ENCODE data around the gene NT5DC2.
A peak's percentile ranks its signal among the peaks of the same experiment; 100 is the strongest.

The NT5DC2 gene

DNA sequence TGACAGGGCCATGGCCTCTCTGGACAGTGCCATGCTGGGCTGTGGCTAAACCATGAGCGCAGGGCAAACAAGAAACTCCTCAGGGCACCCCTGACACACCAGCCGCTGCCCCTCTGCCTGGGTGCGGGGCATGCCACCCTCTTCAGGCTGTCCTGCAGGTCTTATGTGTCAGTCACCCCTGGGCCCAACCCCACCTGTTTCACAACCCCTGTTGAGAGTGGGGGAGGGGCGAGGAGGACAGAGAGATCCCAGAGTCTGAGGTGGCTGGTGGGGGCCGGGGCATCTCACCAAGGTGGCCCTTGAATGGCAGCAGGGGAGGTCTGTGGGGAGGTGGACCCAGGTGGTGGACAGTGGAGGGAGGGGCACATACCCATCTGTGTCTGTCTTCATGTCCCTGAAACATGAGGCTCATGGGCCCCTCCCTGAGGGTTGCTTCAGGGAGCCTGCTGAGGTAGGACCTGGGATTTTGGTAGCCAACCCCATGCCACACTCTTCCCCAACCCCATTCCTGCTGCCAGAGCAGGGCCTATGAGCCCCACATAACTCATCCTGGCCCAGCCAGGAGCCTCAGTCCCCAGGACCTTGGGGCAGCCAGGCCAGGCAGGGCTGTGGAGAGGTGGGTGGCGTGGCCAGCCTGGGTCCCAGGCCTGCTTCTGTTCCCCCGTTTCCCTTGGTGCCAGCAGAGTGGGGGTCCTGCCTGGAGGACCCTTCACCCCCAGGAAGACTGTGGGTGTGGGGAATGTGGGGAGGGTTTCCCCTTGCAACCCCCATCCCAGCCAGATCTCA, 40.2 kb downstream of the NT5DC2 start:
- ChIA-PET CTCF (interaction anchor here (5.8 to 6.1 kb wide), 2 partner anchors 21 to 23 kb away, joined by 43 to 65 read pairs; no protein-coding TSS in a partner anchor), POLR2A (no interaction called here)
- Histone ChIP-seq H3K9me3 (ENCODE audit: control extremely low read depth in 1 of 5, control insufficient read depth in 4 of 5, insufficient read depth in 2 of 5, low read depth in 1 of 5, low read length in 4 of 5) (no peaks in the 10 kb centered on the region), H3K36me3 (ENCODE audit: control insufficient read depth in 4 of 4, insufficient read depth in 4 of 4, low read length in 3 of 4) (peaks cover 10 to 51% (median 23%) of the 10 kb centered on the region in 4 experiments), H3K4me3 (ENCODE audit: control insufficient read depth in 1 of 7, extremely low read depth in 1 of 7, insufficient read depth in 4 of 7, low read depth in 2 of 7, low read length in 6 of 7) (no peak overlapping the region), H3K27me3 (replicated peaks in 2 of 5; ENCODE audit: control insufficient read depth in 4 of 5, insufficient read depth in 5 of 5, low read length in 4 of 5) (no peaks in the 10 kb centered on the region), H3K4me1 (ENCODE audit: control extremely low read depth in 1 of 4, control insufficient read depth in 4 of 4, insufficient read depth in 4 of 4, low read length in 3 of 4) (peaks cover 5 to 94% (median 78%) of the 10 kb centered on the region in 4 experiments), H3K27ac (ENCODE audit: insufficient read depth in 1 of 2, low read depth in 1 of 2, low read length in 2 of 2, poor library complexity in 1 of 2, severe bottlenecking in 2 of 2) (no peak overlapping the region)
- DNase-seq, result no peak
- 96% methylated on average over 4 of the region's 7 CpGs for WGBS (ENCODE audit: insufficient coverage)

DNA sequence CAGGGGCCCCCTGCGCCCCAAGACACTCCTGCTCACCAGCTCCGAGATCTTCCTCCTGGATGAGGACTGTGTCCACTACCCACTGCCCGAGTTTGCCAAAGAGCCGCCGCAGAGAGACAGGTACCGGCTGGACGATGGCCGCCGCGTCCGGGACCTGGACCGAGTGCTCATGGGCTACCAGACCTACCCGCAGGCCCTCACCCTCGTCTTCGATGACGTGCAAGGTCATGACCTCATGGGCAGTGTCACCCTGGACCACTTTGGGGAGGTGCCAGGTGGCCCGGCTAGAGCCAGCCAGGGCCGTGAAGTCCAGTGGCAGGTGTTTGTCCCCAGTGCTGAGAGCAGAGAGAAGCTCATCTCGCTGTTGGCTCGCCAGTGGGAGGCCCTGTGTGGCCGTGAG, 41.6 kb downstream of the NT5DC2 start:
- Histone ChIP-seq H3K9me3 (ENCODE audit: control extremely low read depth in 1 of 5, control insufficient read depth in 4 of 5, insufficient read depth in 2 of 5, low read depth in 1 of 5, low read length in 4 of 5) (no peaks in the 10 kb centered on the region), H3K4me3 (ENCODE audit: control insufficient read depth in 1 of 7, extremely low read depth in 1 of 7, insufficient read depth in 4 of 7, low read depth in 2 of 7, low read length in 6 of 7) (no peak overlapping the region), H3K27ac (ENCODE audit: insufficient read depth in 1 of 2, low read depth in 1 of 2, low read length in 2 of 2, poor library complexity in 1 of 2, severe bottlenecking in 2 of 2) (no peak overlapping the region), H3K36me3 (ENCODE audit: control insufficient read depth in 4 of 4, insufficient read depth in 4 of 4, low read length in 3 of 4) (peaks cover 12 to 64% (median 31%) of the 10 kb centered on the region in 4 experiments), H3K4me1 (ENCODE audit: control extremely low read depth in 1 of 4, control insufficient read depth in 4 of 4, insufficient read depth in 4 of 4, low read length in 3 of 4) (peaks cover 0 to 80% (median 66%) of the 10 kb centered on the region in 4 experiments), H3K27me3 (replicated peaks in 2 of 5; ENCODE audit: control insufficient read depth in 4 of 5, insufficient read depth in 5 of 5, low read length in 4 of 5) (no peaks in the 10 kb centered on the region)
- CTCF ChIA-PET, result interaction anchor here (1.8 to 6.1 kb wide), 2 partner anchors 9 to 20 kb away, joined by 5 to 65 read pairs; no protein-coding TSS in a partner anchor
- 96% methylated on average over 20 of the region's 21 CpGs for WGBS (ENCODE audit: insufficient coverage)
- POLR2A ChIA-PET, result no interaction called here
- DNase-seq, result no peak

DNA sequence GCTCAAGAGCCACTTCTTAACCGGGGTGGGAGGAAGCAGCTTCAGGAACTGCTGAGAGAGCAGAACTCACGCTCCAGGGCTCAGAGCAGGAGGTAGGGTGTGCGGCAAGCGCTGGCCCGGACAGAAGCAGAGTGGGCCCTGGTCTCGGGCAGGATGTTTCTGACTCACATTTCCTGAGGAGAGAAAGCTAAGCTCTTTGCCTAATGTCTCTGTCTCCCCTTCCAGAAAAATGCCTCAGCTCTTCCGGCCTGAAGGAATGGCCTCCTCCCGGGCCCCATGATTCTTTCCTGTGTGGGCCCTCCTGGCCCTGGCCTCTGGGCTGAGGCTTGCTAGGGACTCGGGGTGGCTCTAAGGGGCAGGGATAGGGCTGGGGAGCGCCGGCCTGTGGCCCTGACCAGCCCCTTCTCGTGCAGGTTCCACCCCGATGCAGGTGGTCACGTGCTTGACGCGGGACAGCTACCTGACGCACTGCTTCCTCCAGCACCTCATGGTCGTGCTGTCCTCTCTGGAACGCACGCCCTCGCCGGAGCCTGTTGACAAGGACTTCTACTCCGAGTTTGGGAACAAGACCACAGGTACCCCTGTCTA, 42.6 kb downstream of the NT5DC2 start:
- peak; percentile 36 to 74 (median 69) for DNase-seq
- no peaks in the 10 kb centered on the region for H3K9me3 ChIP-seq (ENCODE audit: control extremely low read depth in 1 of 5, control insufficient read depth in 4 of 5, insufficient read depth in 2 of 5, low read depth in 1 of 5, low read length in 4 of 5)
- no peak overlapping the region for H3K27ac ChIP-seq (ENCODE audit: insufficient read depth in 1 of 2, low read depth in 1 of 2, low read length in 2 of 2, poor library complexity in 1 of 2, severe bottlenecking in 2 of 2)
- CTCF ChIA-PET, result interaction anchor here (0.9 to 6.1 kb wide), 7 partner anchors 8 to 79 kb away, joined by 3 to 65 read pairs (median 4); partner anchors contain the start of gene UQCC5
- no peaks in the 10 kb centered on the region for H3K27me3 ChIP-seq (replicated peaks in 2 of 5; ENCODE audit: control insufficient read depth in 4 of 5, insufficient read depth in 5 of 5, low read length in 4 of 5)
- peak overlapping the region in 2 of 7 experiments; percentile 2 to 6 for H3K4me3 ChIP-seq (ENCODE audit: control insufficient read depth in 1 of 7, extremely low read depth in 1 of 7, insufficient read depth in 4 of 7, low read depth in 2 of 7, low read length in 6 of 7)
- H3K36me3 ChIP-seq (ENCODE audit: control insufficient read depth in 4 of 4, insufficient read depth in 4 of 4, low read length in 3 of 4), result peaks cover 13 to 65% (median 39%) of the 10 kb centered on the region in 4 experiments
- POLR2A ChIA-PET, result interaction anchor here (0.6 to 1.7 kb wide), 4 partner anchors 8 to 218 kb away, joined by 3 to 7 read pairs (median 4); no protein-coding TSS in a partner anchor
- WGBS (ENCODE audit: insufficient coverage), result 35% methylated on average over 18 of the region's 23 CpGs
- peaks cover 0 to 70% (median 57%) of the 10 kb centered on the region in 4 experiments for H3K4me1 ChIP-seq (ENCODE audit: control extremely low read depth in 1 of 4, control insufficient read depth in 4 of 4, insufficient read depth in 4 of 4, low read length in 3 of 4)

DNA sequence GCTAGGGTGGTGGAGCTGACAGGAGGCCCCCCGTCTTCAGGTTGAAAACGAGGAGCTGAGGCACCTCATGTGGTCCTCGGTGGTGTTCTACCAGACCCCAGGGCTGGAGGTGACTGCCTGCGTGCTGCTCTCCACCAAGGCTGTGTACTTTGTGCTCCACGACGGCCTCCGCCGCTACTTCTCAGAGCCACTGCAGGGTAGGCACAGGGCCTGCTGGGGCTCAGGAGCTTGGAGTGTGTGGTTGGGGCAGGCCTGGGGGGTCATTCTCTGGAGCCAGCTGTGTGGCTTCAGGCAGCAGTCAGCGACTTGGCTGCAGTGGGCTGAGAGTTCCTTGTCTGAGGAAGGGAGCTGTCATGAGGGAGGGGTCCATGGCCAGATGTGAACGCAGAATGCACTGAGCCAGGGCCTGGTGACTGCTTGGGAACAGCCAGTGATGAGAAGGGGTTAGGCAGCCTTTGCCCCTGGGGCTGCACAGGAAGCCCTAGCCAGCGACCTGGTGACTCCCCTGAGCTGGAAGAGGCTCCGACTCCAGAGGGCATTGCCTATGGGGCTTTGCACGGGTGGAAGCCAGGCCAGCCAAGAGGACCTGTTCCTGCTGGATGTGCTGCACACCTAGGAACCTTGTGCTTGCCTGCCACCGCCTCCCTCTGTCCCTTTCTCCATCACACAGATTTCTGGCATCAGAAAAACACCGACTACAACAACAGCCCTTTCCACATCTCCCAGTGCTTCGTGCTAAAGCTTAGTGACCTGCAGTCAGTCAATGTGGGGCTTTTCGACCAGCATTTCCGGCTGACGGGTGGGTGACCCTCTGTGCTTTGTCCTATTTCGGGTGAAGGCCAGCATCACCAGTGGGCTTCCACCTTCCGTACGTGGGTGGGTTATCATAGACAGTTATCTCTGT, 43.4 kb downstream of the NT5DC2 start:
- Histone ChIP-seq H3K27ac (ENCODE audit: insufficient read depth in 1 of 2, low read depth in 1 of 2, low read length in 2 of 2, poor library complexity in 1 of 2, severe bottlenecking in 2 of 2) (no peak overlapping the region), H3K27me3 (replicated peaks in 2 of 5; ENCODE audit: control insufficient read depth in 4 of 5, insufficient read depth in 5 of 5, low read length in 4 of 5) (no peaks in the 10 kb centered on the region), H3K36me3 (ENCODE audit: control insufficient read depth in 4 of 4, insufficient read depth in 4 of 4, low read length in 3 of 4) (peaks cover 13 to 72% (median 45%) of the 10 kb centered on the region in 4 experiments), H3K4me1 (ENCODE audit: control extremely low read depth in 1 of 4, control insufficient read depth in 4 of 4, insufficient read depth in 4 of 4, low read length in 3 of 4) (peaks cover 0 to 62% (median 50%) of the 10 kb centered on the region in 4 experiments), H3K4me3 (ENCODE audit: control insufficient read depth in 1 of 7, extremely low read depth in 1 of 7, insufficient read depth in 4 of 7, low read depth in 2 of 7, low read length in 6 of 7) (no peak overlapping the region), H3K9me3 (ENCODE audit: control extremely low read depth in 1 of 5, control insufficient read depth in 4 of 5, insufficient read depth in 2 of 5, low read depth in 1 of 5, low read length in 4 of 5) (no peaks in the 10 kb centered on the region)
- CTCF ChIA-PET, result interaction anchor here (0.7 to 6.1 kb wide), 9 partner anchors 7 to 78 kb away, joined by 3 to 65 read pairs (median 3); partner anchors contain the start of gene UQCC5
- no peak for DNase-seq
- WGBS (ENCODE audit: insufficient coverage), result 58% methylated on average over 10 of the region's 22 CpGs
- POLR2A ChIA-PET, result interaction anchor here (0.6 to 1.7 kb wide), 3 partner anchors 9 to 218 kb away, joined by 4 to 7 read pairs (median 5); no protein-coding TSS in a partner anchor

DNA sequence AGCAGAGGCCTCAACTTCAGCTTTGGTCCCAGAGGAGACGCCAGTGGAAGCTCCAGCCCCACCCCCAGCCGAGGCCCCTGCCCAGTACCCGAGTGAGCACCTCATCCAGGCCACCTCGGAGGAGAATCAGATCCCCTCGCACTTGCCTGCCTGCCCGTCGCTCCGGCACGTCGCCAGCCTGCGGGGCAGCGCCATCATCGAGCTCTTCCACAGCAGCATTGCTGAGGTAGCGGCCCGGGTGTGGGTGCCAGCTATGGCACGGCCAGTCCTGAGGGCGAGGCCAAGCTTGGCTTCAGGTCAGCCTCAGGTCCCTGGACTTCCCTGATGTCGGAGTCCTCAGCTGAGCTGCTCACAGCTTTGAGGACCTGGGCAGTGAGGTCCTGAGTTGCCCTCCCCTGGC, 44.2 kb downstream of the NT5DC2 start:
- Histone ChIP-seq H3K27ac (ENCODE audit: insufficient read depth in 1 of 2, low read depth in 1 of 2, low read length in 2 of 2, poor library complexity in 1 of 2, severe bottlenecking in 2 of 2) (no peak overlapping the region), H3K9me3 (ENCODE audit: control extremely low read depth in 1 of 5, control insufficient read depth in 4 of 5, insufficient read depth in 2 of 5, low read depth in 1 of 5, low read length in 4 of 5) (no peaks in the 10 kb centered on the region), H3K4me1 (ENCODE audit: control extremely low read depth in 1 of 4, control insufficient read depth in 4 of 4, insufficient read depth in 4 of 4, low read length in 3 of 4) (peaks cover 0 to 60% (median 41%) of the 10 kb centered on the region in 4 experiments), H3K27me3 (replicated peaks in 2 of 5; ENCODE audit: control insufficient read depth in 4 of 5, insufficient read depth in 5 of 5, low read length in 4 of 5) (no peaks in the 10 kb centered on the region), H3K36me3 (ENCODE audit: control insufficient read depth in 4 of 4, insufficient read depth in 4 of 4, low read length in 3 of 4) (peaks cover 13 to 75% (median 51%) of the 10 kb centered on the region in 4 experiments), H3K4me3 (ENCODE audit: control insufficient read depth in 1 of 7, extremely low read depth in 1 of 7, insufficient read depth in 4 of 7, low read depth in 2 of 7, low read length in 6 of 7) (no peak overlapping the region)
- WGBS (ENCODE audit: insufficient coverage), result 97% methylated on average over 18 of the region's 18 CpGs
- ChIA-PET POLR2A (interaction anchor here (1.7 kb wide), 1 partner anchor 43 kb away, joined by 7 read pairs; no protein-coding TSS in a partner anchor), CTCF (interaction anchor here (0.7 to 6.1 kb wide), 5 partner anchors 9 to 62 kb away, joined by 3 to 65 read pairs (median 3); no protein-coding TSS in a partner anchor)
- DNase-seq, result no peak

DNA sequence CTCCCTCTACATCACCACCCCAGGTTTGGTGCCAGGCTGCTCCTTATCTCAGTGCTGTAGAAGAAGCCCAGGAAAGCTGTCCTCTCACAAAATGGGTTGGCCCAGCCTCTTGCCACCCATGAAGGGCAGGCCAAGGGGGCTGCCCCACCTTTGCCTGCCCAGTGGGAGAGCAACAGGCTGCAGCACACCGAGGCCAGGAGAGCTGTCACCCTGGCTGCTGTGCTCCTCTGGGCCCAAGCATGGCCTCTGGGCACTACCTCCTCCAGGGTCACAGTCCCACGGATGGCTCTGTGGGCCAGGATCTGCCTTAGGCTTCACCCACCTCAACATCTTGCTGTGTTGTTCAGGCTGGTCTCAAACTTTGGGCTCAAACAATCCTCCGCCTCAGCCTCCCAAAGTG, 44.9 kb downstream of the NT5DC2 start:
- Histone ChIP-seq H3K4me1 (ENCODE audit: control extremely low read depth in 1 of 4, control insufficient read depth in 4 of 4, insufficient read depth in 4 of 4, low read length in 3 of 4) (peaks cover 0 to 53% (median 34%) of the 10 kb centered on the region in 4 experiments), H3K27ac (ENCODE audit: insufficient read depth in 1 of 2, low read depth in 1 of 2, low read length in 2 of 2, poor library complexity in 1 of 2, severe bottlenecking in 2 of 2) (no peak overlapping the region), H3K36me3 (ENCODE audit: control insufficient read depth in 4 of 4, insufficient read depth in 4 of 4, low read length in 3 of 4) (peaks cover 13 to 77% (median 52%) of the 10 kb centered on the region in 4 experiments), H3K9me3 (ENCODE audit: control extremely low read depth in 1 of 5, control insufficient read depth in 4 of 5, insufficient read depth in 2 of 5, low read depth in 1 of 5, low read length in 4 of 5) (no peaks in the 10 kb centered on the region), H3K4me3 (ENCODE audit: control insufficient read depth in 1 of 7, extremely low read depth in 1 of 7, insufficient read depth in 4 of 7, low read depth in 2 of 7, low read length in 6 of 7) (no peak overlapping the region), H3K27me3 (replicated peaks in 2 of 5; ENCODE audit: control insufficient read depth in 4 of 5, insufficient read depth in 5 of 5, low read length in 4 of 5) (no peaks in the 10 kb centered on the region)
- ChIA-PET CTCF (interaction anchor here (0.9 to 6.1 kb wide), 3 partner anchors 9 to 16 kb away, joined by 3 to 65 read pairs (median 5); no protein-coding TSS in a partner anchor), POLR2A (no interaction called here)
- no peak for DNase-seq
- whole genome bisulfite sequencing (ENCODE audit: insufficient coverage), result 98% methylated on average over 3 of the region's 3 CpGs

All from common myeloid progenitor, CD34-positive (primary cell).